GM18511 (cell line): Measurements from ENCODE around the gene RASL10A.

Source experiments
- ATAC-seq: cut with Tn5 transposase; IDR thresholded peaks from one replicate; pipeline ENCODE4 v1.9.1; 2021; ENCODE audit warnings: mild to moderate bottlenecking, moderate library complexity; ENCODE audit not compliant: unreplicated experiment

The RASL10A gene

DNA sequence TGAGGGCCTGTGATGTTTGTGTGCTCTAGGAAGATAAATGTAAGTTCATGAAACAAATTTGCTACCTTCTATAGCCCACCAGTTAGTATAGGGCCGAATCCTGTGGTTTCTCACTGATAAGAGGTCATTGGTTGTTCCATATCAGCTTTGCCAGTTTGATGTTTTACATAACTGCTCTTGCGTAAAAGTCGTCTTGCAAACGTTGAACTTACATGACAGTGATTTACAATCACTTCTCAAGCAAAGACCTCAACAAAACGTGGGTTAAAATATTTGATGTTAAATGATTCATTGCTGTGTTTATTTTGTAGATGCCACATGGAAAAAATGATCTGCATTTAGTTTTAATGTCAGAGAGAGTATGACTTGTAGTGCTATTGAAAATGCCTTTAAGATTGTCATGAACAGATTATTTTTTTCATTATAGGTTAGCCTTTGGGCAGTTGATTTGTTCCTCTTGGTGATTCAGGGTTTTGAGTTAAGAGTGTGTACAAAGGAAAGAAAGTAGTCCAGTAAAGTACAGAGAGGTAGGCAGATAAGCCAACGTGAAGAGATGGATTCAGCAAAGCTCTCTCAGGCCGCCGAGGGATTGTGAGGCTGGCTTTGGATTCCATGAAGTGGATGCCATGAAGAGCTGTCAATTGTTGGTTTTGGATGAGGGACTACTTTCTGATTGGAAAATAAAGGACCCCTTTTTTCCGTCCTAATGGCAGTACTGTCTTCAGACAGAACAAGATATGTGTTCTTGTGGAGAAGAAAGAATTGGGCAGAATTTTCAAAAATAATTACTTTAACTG is 44.8 kb downstream of the RASL10A start:
- ATAC-seq, result no peak

DNA sequence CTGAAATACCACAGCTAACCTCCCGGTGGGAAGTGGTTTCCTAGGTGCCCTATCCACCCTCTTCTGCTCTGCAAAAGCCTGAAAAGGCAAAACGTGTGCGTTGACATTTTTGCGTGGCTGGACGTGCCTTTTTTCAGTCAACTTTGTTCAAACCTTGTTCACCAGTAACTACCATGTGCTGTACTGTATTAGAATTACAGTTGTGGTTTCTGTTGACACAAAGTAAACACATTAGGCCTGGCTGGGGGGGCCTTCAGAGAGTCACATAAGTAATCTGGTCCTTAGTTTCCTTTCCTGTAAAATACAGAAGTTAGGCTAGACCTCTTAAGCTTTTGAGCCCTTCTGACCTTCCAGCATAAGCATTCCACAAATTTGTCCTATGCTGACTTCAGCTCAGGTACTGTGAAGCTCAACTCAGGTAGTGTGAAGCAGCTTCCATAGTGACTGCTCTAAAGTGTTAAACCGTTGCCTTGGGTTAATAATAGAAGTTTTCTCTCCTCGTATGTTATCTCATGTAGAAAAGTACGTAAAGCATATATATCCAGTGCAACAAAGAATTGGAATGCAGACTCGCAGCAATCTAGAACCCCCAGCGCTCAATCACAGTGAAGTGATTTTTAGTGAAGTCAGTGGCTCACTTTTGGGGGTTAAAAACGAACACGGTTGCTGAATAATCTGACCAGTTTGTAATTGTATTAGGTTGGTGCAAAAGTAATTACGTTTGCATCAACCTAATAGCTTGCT is 45.6 kb downstream of the RASL10A start:
- ATAC-seq, result no peak

DNA sequence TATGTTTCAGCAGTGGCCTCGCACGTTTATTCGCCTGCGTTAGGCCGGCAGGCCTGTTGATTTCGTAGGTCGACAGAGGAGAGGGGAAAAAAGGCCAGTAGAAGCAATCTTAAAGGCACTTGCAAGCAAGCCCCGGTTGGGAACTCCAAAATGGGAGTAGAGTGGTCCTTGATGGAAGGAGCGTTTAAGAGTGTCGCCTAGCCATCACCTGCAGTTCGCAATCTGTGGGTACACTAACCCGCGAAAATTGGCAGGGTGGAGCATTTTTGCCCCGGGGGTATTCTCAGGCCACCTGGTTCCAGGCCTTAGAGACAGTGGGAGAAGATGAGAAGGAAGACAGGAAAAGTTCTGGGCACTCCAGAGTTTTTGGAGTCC is 46.3 kb downstream of the RASL10A start:
- no peak for ATAC-seq

DNA sequence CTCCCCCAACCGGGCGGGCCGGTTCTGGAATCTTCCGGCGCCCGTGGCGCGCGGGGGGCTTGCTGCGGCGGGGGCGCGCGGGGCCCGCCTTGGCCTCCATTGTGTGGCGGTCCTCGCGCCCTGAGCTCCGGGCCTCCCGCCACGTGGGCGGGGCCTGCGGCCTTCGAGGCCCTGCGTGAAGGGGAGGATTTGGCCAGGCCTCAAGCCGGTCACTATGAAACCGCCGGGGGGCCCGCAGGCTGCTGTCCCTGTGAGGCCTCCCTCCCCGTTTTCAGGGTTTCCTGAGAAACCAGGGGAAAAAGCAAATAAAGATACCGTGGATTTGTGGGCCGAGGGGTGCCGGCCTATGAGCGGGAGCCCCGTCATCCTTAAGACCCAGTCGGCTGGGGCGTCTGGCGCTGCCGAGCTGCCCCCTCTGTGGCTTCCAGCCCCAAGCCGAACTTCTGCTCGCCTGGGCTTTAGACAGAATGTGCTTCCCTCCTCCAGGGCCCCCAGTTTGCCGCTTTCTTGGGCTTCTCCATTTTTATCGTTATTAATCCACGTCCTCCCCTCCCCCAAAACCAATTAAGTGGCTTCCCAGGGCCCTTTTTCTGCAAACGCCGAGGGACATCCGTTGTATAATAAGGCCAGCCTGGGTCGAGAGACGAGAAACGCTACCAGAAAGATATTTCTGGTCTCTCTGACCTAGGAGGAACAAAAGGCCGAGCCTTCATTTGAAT is 46.8 kb downstream of the RASL10A start:
- ATAC-seq, result peak; percentile 21

DNA sequence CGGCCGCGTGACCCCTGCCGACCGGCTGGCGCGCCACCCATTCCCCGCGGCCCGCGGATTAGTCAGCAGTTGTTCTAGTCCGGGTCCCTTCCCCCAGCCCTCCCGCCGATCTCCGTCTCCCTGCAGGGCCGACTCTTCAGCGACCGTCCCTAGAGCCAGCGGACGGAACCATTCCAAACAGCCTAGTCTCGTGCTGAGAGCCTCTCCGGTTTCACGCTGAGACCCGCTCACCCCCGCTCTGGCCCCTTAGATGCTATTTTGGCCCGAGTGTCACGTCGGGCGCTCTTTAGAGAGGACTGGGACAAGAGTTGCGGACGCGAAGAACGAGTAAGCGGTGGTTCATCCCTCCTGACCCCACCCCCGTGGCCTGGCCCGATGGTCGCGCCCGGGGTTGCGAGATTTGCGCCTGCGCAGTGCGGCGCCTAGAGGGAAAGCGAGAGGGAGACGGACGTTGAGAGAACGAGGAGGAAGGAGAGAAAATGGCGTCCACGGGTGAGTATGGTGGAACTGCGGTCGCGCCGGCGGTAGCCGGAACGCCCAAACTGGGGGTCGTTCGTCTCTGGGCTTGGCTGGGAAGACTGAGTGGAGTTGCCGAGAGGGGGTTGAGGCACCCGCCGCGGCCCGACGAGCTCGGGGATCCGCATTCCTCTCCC is 47.5 kb downstream of the RASL10A start, which contains the start of the genes EWSR1 and RHBDD3:
Gene EWSR1 (plus strand): TSS at position 411 of the 653 bp plus-strand sequence. CDS start 69 bp downstream, at position 480.
Gene RHBDD3 (minus strand): TSS at position 124 of the 653 bp plus-strand sequence. CDS start 2,355 bp downstream, outside the sequence.
- ATAC-seq, result peak; percentile 84

DNA sequence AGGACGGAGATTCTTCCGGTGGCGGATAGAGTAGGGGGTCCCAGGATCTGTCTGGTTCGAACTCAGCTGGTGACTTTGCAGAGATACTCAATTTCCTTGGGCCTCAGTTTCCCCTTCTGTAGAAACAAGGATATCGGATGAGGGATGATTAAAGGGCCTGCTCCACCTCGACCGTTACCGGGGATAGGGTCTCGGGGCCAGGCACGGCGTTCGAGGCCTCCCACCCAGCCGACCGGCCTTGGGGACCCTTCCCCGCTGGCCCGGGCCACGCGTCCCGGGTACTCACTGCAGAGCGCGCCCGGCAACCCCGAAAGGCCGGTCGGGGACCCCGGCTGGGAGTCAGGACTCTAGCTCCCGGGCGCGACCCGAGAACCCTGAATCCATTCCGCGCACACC is 48.0 kb downstream of the RASL10A start:
- peak; percentile 41 for ATAC-seq

DNA sequence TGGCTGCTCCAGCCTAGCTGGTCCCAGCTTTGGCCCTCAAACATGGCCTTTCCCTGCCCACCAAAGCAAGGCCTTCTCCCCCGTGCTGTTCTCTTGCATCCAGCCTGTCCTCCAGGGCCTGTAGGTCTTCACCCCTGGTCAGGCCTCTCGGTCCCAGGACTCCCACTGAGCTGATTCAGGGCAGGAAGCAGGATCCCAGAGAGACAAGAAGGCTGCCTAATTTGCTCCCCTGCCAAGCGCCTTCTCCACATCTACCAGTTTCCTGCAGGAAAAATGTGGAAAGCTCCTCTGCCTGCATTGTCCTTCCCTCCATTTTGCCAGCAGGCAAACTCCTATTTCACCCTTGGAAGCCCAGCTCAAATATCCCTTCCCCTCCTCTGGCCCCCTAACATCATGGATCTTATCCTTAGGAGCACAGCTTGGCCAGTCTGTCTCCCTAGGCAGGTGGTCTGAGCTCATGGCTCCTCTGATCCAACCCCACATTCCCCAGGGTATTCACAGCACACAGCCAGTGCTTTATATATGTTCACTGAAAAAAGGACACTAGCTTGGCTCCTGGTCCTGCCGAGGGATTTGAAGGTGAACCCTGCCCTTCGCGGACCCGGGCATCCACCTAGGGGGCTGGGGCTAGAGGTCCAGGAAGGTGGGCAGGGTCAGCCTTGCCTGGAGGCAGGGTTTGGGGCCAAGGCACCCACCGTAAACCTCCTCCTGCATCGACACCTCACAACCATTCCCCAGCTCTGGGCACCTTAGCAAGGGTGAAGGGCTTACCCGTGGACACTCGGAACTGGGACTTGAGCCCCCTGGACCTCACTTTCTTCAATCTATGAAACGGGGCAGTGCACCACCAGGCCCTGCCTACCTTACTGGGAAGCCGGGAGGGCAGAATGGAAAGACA is 48.7 kb downstream of the RASL10A start:
- no peak for ATAC-seq

DNA sequence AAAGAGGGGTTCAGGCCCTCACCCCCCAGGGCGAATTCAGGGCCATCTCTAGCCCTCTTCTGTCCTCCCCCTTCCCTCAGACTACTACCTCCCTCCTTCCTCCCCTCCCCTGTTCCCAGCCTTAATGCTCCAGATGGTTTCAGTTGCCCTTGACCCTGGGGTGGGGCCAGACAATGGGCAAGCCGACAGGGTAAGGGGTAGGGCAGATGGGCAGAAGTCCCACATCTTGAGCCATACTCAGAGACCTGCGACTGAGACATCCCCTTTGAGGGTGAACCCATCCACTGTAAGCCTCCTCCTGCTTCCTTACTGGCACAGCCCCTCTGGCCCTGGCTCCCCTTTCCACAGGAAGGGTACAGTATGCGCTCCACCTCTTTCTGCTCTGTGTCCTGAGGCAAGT is 49.6 kb downstream of the RASL10A start:
- ATAC-seq, result no peak

DNA sequence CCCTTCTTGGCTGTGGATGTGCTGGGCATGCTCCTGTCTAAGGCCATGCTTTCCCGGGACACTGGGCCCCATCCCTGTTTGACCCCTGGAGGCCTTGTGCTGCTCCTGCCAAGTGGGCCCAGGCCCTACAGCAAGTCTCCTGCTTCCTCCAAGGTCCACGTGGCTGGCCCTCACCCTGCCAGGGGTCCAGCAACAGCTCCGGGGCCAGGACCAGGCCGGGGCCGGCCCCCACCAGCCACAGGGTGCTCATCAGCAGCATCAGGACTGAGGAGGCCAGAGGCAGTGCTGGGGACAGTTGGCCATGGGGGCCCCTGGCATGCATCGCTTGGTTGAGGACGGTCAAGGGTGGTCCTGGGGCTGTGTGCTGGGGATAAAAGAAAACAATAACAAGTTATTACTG is 50.2 kb downstream of the RASL10A start:
- no peak for ATAC-seq

DNA sequence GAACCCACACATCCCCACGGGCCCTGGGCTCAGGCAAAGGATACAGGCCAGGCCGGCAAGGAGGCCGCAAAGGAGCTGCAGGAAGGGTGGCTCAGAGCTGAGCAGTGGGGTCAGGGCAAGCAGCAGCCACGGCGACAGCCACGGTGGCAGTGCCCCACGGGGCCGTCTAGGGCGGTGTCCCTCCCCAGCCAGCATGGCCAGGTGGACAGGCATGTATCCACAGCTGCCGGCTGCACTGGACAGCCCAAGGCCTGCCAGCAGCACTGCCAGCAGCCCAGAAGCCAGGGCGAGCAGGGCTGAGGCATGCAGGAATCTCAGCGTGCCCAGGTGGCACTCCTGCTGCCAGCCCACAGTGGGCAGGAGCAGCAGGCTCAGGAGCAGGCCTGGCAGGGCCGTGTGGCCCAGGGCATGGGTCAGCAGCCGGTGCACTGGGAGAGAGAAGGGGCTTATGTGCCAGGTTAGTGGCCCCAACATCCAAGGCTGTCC is 51.7 kb downstream of the RASL10A start:
- ATAC-seq, result no peak
